GM19023 (cell line): ENCODE measurements around the gene HMCN1.

Experiments used
- ATAC-seq: cut with Tn5 transposase; IDR thresholded peaks from one replicate; pipeline ENCODE4 v1.9.1; 2021; ENCODE audit warnings: mild to moderate bottlenecking, moderate library complexity; ENCODE audit not compliant: unreplicated experiment

HMCN1 gene

GRCh38 chr1:186002406-186002805 lies 268.2 kb downstream of the HMCN1 start:
- ATAC-seq: no peak

GRCh38 chr1:186009039-186009737 lies 275.0 kb downstream of the HMCN1 start:
- no peak for ATAC-seq

GRCh38 chr1:186014370-186015037 lies 280.3 kb downstream of the HMCN1 start:
- no peak for ATAC-seq

GRCh38 chr1:186016856-186017255 lies 282.7 kb downstream of the HMCN1 start:
- no peak for ATAC-seq

GRCh38 chr1:186022184-186022583 lies 288.0 kb downstream of the HMCN1 start:
- no peak for ATAC-seq

- ATAC-seq: no peak
These were observed 292.8 kb downstream of the HMCN1 start for GRCh38 chr1:186026946-186027345.

- no peak for ATAC-seq
These were observed 293.4 kb downstream of the HMCN1 start for GRCh38 chr1:186027621-186028020.

- no peak for ATAC-seq
These were observed 296.3 kb downstream of the HMCN1 start for GRCh38 chr1:186030453-186030852.

- ATAC-seq: no peak
These were observed 299.7 kb downstream of the HMCN1 start for GRCh38 chr1:186033847-186034271.

GRCh38 chr1:186042230-186042629 lies 308.0 kb downstream of the HMCN1 start:
- no peak for ATAC-seq

GRCh38 chr1:186043296-186043695 lies 309.1 kb downstream of the HMCN1 start:
- ATAC-seq: no peak

GRCh38 chr1:186044079-186044685 lies 310.0 kb downstream of the HMCN1 start:
- no peak for ATAC-seq

GRCh38 chr1:186046437-186047211 lies 312.4 kb downstream of the HMCN1 start:
- no peak for ATAC-seq

- ATAC-seq: no peak
These were observed 316.2 kb downstream of the HMCN1 start for GRCh38 chr1:186050360-186050759.

GRCh38 chr1:186054003-186054402 lies 319.8 kb downstream of the HMCN1 start:
- no peak for ATAC-seq

- ATAC-seq: no peak
These were observed 320.7 kb downstream of the HMCN1 start for GRCh38 chr1:186054932-186055331.

- no peak for ATAC-seq
These were observed 321.7 kb downstream of the HMCN1 start for GRCh38 chr1:186055846-186056245.

- no peak for ATAC-seq
These were observed 322.9 kb downstream of the HMCN1 start for GRCh38 chr1:186057086-186057485.

GRCh38 chr1:186059311-186059710 lies 325.1 kb downstream of the HMCN1 start:
- ATAC-seq: no peak

- ATAC-seq: no peak
These were observed 325.6 kb downstream of the HMCN1 start for GRCh38 chr1:186059752-186060151.

- no peak for ATAC-seq
These were observed 326.0 kb downstream of the HMCN1 start for GRCh38 chr1:186060226-186060625.
